Psoas muscle (tissue), 8 donors: ENCODE results near the gene SPHK2. TPM values are rescaled to one million over a fixed set of nuclear protein-coding genes. Genes with fewer than 3 reads are reported as not detected.

Source experiments
- ATAC-seq, 4 donors: fragments of 200-7000 bp; cut with Tn5 transposase; one replicate each; pipeline ENCODE4 v1.9.1; 2020; ENCODE audit warnings: moderate library complexity in 3 of 4, mild to moderate bottlenecking in 2 of 4
- DNase-seq, 2 donors: peaks; one replicate each; pipeline ENCODE4 v3.0.0-alpha.2; 2020
- H3K27ac ChIP-seq: fragments of 200-600 bp; one replicate; pipeline ENCODE4 v1.8.0; 2022
- H3K27me3 ChIP-seq, 3 donors: fragments of 200-600 bp in 1 of 3; one replicate each; pipeline versions ENCODE4 v1.6.1 to v1.8.0; 2013 to 2022; ENCODE audit warnings: low read length in 2 of 3, mild to moderate bottlenecking in 2 of 3, moderate library complexity in 1 of 3; ENCODE audit not compliant: insufficient read depth in 3 of 3
- H3K36me3 ChIP-seq, 2 donors: fragments of 200-600 bp in 1 of 2; one replicate each; pipeline versions ENCODE4 v1.6.1 to v1.8.0; 2013 to 2022; ENCODE audit warnings: low read depth in 1 of 2, mild to moderate bottlenecking in 1 of 2, moderate library complexity in 1 of 2; ENCODE audit not compliant: insufficient read depth in 1 of 2
- H3K4me1 ChIP-seq: fragments of 200-600 bp; one replicate; pipeline ENCODE4 v1.8.0; 2022
- H3K4me3 ChIP-seq: fragments of 200-600 bp; one replicate; pipeline ENCODE4 v1.8.0; 2022; ENCODE audit warnings: mild to moderate bottlenecking
- H3K9me3 ChIP-seq: fragments of 200-600 bp; one replicate; pipeline ENCODE4 v1.8.0; 2022
- WGBS, 3 donors: extraction: QIAGEN DNeasy Blood & Tissue Kit; methylation state at CpG; one replicate each; pipeline versions ENCODE4 v1.1.6 to v1.1.7; 2013; 5-methylcytosine and 5-hydroxymethylcytosine counted together
- intact Hi-C, 2 donors: fragments of 100-400 bp; cut with DNase I; formaldehyde crosslinking; loops; one replicate each; pipeline versions ENCODE4 v1.11.0 to v1.14.2; 2022
- polyA plus RNA-seq, 3 donors: library from polyadenylated mRNA; stranded (reverse); fragments of 200-250 nt; gene quantifications; one replicate each; pipeline ENCODE4 v1.2.3, GENCODE V29; 2013
- total RNA-seq, 4 donors: library from RNA; stranded (reverse); fragmentation: NEBNext Ultra II Directional in 2 of 4; extraction: Animal tissue kit (Norgen Biotek cat#: 25700) in 2 of 4; gene quantifications; one replicate each; pipeline versions ENCODE4 v1.2.1 to v1.2.4, GENCODE V29; 2021 to 2023
- TF ChIP-seq, protein P1 (sequence below): fragments of 200-600 bp; IDR thresholded peaks from one replicate; pipeline ENCODE4 v1.8.0; 2022; ENCODE audit warnings: antibody characterized with exemption
- donor health status: healthy with polysubstance abuse.
- donor health status: DM: no; HTN: no; CAD: no; lungs with moderate emphysema.
- donor health status: Bipolar disorder and iron deficiency.
- donor health status: healthy.
- donor health status: DM: yes; HTN: yes; CAD: no.
- donor health status: DM: no; HTN: no; CAD: no.
- donor health status: DM: no; HTN: no; CAD: no.
- donor health status: DM: yes; HTN: yes; CAD: no.

The SPHK2 gene
- total and polyA plus RNA-seq, 7 donors = 3.3 to 12.8 (median 5.0) TPM

DNA sequence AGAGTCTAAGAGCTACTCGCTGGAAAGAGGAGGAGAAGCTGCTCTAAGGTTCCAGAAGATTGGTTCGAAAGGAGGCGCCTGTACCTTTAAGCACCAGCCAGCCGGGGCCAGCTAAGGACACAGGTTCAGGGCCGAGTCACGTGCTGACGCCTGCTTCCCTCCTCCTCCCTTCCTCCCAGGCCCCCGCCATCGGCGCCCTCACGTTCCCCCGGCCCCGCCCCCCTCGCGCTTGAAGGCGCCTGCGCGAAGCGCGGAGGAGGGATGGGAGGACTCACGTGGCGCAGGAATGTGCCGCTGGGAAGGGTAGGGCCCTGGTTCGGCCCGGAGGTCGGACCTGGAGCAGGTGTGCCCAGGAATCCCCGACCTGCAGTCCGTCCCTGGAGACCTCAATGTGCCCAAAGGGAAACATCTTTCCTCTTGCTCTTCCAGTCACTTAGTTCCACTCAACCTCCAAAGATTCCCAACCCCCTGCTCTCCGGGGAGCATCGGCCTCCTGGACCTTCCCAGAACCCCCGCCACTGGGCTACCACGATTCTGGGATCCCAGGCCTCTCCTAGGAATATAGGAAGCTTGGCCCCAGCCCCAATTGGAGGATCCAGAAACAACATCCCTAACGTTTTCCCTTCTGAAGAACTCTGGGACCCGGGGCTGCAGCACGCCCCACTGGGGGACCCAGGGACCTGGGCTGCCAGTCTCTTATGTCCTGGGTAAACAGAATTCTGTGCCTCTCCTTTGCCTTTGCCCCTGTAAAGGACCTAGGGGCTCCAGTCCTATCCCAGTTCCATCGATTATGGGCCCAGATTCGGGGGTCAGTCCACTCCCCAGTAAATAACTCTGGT, 15.3 kb downstream of the SPHK2 start:
- H3K4me3 ChIP-seq = peak overlapping the region; percentile 87
- 2 to 6% (median 3%) methylated on average over 21 to 37 of the region's 37 CpGs for WGBS, 3 donors
- H3K27ac ChIP-seq = peak overlapping the region; percentile 97
- DNase-seq (peak; percentile 98 to 99), ATAC-seq (peak; percentile 60 to 70 (median 64))
- H3K36me3 ChIP-seq = peaks cover 0 to 7% of the 10 kb centered on the region in 2 donors
- H3K4me1 ChIP-seq = peaks cover 55% of the 10 kb centered on the region
- TF ChIP-seq, protein P1, sequence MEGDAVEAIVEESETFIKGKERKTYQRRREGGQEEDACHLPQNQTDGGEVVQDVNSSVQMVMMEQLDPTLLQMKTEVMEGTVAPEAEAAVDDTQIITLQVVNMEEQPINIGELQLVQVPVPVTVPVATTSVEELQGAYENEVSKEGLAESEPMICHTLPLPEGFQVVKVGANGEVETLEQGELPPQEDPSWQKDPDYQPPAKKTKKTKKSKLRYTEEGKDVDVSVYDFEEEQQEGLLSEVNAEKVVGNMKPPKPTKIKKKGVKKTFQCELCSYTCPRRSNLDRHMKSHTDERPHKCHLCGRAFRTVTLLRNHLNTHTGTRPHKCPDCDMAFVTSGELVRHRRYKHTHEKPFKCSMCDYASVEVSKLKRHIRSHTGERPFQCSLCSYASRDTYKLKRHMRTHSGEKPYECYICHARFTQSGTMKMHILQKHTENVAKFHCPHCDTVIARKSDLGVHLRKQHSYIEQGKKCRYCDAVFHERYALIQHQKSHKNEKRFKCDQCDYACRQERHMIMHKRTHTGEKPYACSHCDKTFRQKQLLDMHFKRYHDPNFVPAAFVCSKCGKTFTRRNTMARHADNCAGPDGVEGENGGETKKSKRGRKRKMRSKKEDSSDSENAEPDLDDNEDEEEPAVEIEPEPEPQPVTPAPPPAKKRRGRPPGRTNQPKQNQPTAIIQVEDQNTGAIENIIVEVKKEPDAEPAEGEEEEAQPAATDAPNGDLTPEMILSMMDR = no peak
- intact Hi-C loops = loop anchor here in 1 of 2 donors (10.0 kb wide), 1 partner anchor 330 kb away; the partner anchor contains the start of gene FTL
- H3K9me3 ChIP-seq = no peaks in the 10 kb centered on the region
- H3K27me3 ChIP-seq = no peaks in the 10 kb centered on the region

DNA sequence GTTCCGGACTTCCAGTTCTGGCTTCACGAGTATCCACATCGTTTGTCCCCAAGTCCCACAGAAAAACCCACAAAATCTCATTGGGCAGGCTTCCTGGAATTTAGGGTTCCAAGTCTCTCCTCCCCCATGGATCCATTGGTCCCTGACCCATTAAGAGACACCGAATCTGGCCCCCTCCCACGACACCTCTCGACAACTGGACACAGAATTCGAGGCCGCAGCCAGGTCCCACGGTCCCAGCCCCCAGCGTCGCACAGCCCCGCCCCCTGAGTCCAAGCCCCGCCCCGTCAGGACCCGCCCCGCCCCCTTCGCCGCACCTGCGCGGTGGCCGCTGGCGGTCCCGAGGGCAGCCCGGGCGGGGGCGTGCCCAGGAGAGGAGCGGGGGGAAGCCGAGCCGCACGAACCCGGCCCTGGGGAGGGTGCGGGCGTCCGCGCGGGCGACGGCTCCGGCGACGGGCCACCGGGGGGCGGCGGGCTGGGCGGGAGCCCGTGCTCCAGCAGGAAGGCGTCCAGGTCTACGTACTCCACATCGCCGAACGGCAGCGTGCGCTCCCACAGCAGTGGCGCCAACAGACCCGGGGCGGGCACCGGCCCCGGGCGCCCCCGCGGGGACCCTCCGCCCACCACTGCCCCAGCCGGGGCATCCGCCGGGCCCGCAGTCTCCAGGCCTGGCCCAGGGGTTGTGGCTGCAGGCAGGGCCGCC, 16.1 kb downstream of the SPHK2 start:
- ATAC-seq (peak; percentile 57 to 61 (median 59)), DNase-seq (peak; percentile 80 to 88)
- TF ChIP-seq, protein P1 = no peak
- Histone ChIP-seq H3K9me3 (no peaks in the 10 kb centered on the region), H3K27ac (peak overlapping the region; percentile 97), H3K4me3 (peak overlapping the region; percentile 87), H3K4me1 (peaks cover 50% of the 10 kb centered on the region), H3K27me3 (no peaks in the 10 kb centered on the region), H3K36me3 (peaks cover 0 to 6% of the 10 kb centered on the region in 2 donors)
- WGBS, 3 donors = 0 to 1% (median 1%) methylated on average over 28 to 67 of the region's 67 CpGs
- intact Hi-C loops = loop anchor here in 1 of 2 donors (10.0 kb wide), 1 partner anchor 329 kb away; the partner anchor contains the start of gene FTL

DNA sequence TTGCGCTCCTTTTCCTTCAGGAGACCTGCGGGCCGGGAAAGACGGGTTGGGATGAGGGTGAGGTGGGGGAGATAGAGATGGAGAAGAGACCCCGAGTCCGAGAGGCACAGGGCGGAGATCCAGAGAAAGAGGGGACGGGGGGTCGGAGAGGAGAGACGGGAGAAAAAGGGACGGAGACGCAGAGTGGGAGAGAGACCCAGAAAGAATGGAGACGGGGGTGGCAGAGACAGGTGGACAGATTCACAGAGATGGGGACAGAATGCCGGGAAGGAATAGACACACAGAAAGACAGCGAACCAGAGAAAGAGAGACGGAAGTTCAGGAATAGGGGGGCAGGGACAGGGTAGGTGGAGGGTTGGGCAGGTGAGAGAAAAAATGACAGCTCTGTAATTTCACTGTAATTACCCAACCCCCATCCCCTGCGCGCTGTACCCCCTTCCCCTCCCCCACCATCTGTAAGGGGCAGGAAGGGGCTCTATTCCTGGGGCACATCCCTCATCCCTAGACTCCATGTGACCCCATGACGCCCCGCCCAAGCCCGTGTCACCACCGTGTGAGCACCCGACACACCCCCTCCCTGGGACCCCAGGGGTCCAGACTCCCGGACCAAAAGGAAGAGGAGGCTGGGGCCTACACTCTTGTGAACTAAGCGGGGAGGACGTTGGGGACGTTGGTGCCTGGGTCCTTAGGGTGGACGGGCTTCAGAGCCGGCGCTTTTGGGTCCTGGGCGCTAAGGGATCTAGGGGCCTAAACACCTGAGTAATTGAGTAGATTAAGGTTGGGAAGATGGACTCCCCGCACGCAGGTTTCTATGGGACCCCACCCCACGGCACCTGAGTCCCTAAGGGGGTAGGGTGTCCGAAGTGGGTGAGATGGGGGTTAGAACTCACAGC, 16.9 kb downstream of the SPHK2 start:
- H3K27ac ChIP-seq = peak overlapping the region; percentile 97
- H3K36me3 ChIP-seq = no peaks in the 10 kb centered on the region
- TF ChIP-seq, protein P1 = no peak
- H3K4me1 ChIP-seq = peaks cover 42% of the 10 kb centered on the region
- no peaks in the 10 kb centered on the region for H3K27me3 ChIP-seq
- 1 to 3% (median 1%) methylated on average over 33 to 35 of the region's 35 CpGs for WGBS, 3 donors
- intact Hi-C loops = loop anchor here in 1 of 2 donors (10.0 kb wide), 1 partner anchor 329 kb away; the partner anchor contains the start of gene FTL
- peak overlapping the region; percentile 87 for H3K4me3 ChIP-seq
- ATAC-seq (no peak), DNase-seq (peak in 1 of 2 donors; percentile 75)
- H3K9me3 ChIP-seq = no peaks in the 10 kb centered on the region

DNA sequence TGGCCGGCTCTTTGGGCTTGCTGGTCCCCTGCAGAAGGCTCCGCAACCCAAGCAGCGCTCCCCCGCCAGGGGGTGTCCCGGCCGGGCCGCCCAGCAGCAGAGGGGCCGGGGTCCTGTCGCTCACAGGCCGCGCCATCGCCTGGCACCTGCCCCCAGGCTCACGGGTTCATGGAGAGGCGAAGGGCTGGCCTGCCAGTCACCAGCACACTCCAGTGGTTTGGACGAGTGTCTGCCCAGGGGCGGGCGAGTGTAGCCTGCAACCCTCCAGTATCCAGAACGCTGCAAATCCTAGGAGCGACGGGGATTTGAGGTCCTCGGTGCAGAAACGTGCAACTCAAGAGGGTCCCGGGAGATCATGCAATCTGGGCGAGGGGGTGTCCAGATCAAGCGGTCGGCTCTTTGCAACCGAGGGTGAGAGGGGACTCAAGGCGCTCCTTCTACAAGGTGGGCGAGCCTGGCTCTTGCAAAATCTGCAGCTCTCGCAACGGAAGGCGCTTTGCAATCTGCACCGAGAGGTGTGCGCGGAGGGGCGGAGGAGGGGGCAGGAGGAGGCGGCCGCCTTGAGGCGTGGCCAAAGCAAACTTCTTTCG, 17.6 kb downstream of the SPHK2 start, which contains the start of gene DBP:
DBP (minus strand) TSS at position 521 of the 590 bp plus-strand sequence; CDS start at position 136, 385 bp downstream.
- H3K4me1 ChIP-seq = peaks cover 37% of the 10 kb centered on the region
- WGBS, 3 donors = 0 to 1% (median 0%) methylated on average over 36 to 40 of the region's 40 CpGs
- H3K27ac ChIP-seq = peak within 1 kb of the TSS; percentile 97
- no peaks in the 10 kb centered on the region for H3K9me3 ChIP-seq
- TF ChIP-seq, protein P1 = no peak
- H3K36me3 ChIP-seq = no peaks in the 10 kb centered on the region
- ATAC-seq (peak; percentile 8 to 36 (median 18)), DNase-seq (peak in 1 of 2 donors; percentile 83)
- no peaks in the 10 kb centered on the region for H3K27me3 ChIP-seq
- peak within 1 kb of the TSS; percentile 87 for H3K4me3 ChIP-seq
- intact Hi-C loops = loop anchor here in 1 of 2 donors (10.0 kb wide), 1 partner anchor 328 kb away; the partner anchor contains the start of gene FTL
